ENCODE results near the gene INO80E. TPM values are rescaled to one million over a fixed set of nuclear protein-coding genes. Genes with fewer than 3 reads are reported as not detected.

INO80E gene
- total RNA-seq, 1 experiment from 2014 or later: 104 TPM

DNA sequence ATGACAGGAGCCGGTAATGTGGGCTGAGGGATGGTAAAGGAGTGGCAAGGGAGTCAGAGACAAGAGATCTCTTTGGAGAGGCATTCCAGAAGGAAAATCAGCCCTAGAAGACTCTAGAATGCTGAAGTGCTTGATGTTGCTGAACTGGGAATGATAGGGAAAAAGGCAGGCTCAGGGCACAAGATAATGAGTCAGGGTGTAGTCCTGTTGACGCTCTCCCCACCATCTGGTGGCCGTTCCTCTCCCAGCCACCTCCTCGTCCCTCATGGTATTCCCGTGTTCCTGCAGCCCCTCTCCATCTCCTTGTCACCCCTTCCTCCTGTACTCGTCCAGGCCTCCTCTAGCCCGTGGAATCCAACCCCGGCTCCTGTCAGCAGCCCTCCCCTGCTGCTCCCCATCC is 58.4 kb downstream of the INO80E start:
- Histone ChIP-seq H3K9me3 (ENCODE audit: control insufficient read depth, insufficient read depth, low read depth, low read length) (no peaks in the 10 kb centered on the region), H3K4me3 (ENCODE audit: low read depth in 2 of 2, low read length in 2 of 2) (peak overlapping the region in 1 of 2 experiments; percentile 94; a peak in 2 of 4 replicates), H3K36me3 (ENCODE audit: control insufficient read depth, insufficient read depth, low read length) (no peaks in the 10 kb centered on the region; the same call in 1 of the 2 replicates), H3K4me1 (ENCODE audit: control insufficient read depth, insufficient read depth, low read length) (peaks cover 19% of the 10 kb centered on the region), H3K27me3 (ENCODE audit: control insufficient read depth, insufficient read depth, low read length) (no peaks in the 10 kb centered on the region), H3K27ac (ENCODE audit: low read length) (peak overlapping the region; percentile 52; the same call in 1 of the 2 replicates)
- BruUV-seq (replicated peaks): no TSS peak
- POLR2A ChIA-PET: interaction anchor here (1.0 kb wide), 1 partner anchor 11 kb away, joined by 3 read pairs; the partner anchor contains the start of gene ALDOA
- intact Hi-C loops (cut with micrococcal nuclease; ENCODE audit: unreplicated experiment) (no loop called here), in situ Hi-C loops (cut with HindIII; ENCODE audit: low pct_unique_long_range_greater_than_20kb, low sequenced_read_pairs) (no loop called here)
- TF ChIP-seq TCF7L2 (IDR thresholded peaks at IDR 0.05; ENCODE audit: low read depth, low read length) (no peak), SIN3A (IDR thresholded peaks at IDR 0.05; ENCODE audit: borderline replicate concordance, insufficient read depth, low read depth, low read length) (no peak)
- TF ChIP-seq, protein P1, sequence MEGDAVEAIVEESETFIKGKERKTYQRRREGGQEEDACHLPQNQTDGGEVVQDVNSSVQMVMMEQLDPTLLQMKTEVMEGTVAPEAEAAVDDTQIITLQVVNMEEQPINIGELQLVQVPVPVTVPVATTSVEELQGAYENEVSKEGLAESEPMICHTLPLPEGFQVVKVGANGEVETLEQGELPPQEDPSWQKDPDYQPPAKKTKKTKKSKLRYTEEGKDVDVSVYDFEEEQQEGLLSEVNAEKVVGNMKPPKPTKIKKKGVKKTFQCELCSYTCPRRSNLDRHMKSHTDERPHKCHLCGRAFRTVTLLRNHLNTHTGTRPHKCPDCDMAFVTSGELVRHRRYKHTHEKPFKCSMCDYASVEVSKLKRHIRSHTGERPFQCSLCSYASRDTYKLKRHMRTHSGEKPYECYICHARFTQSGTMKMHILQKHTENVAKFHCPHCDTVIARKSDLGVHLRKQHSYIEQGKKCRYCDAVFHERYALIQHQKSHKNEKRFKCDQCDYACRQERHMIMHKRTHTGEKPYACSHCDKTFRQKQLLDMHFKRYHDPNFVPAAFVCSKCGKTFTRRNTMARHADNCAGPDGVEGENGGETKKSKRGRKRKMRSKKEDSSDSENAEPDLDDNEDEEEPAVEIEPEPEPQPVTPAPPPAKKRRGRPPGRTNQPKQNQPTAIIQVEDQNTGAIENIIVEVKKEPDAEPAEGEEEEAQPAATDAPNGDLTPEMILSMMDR (IDR thresholded peaks at IDR 0.05): no peak
- TF ChIP-seq, protein P2, sequence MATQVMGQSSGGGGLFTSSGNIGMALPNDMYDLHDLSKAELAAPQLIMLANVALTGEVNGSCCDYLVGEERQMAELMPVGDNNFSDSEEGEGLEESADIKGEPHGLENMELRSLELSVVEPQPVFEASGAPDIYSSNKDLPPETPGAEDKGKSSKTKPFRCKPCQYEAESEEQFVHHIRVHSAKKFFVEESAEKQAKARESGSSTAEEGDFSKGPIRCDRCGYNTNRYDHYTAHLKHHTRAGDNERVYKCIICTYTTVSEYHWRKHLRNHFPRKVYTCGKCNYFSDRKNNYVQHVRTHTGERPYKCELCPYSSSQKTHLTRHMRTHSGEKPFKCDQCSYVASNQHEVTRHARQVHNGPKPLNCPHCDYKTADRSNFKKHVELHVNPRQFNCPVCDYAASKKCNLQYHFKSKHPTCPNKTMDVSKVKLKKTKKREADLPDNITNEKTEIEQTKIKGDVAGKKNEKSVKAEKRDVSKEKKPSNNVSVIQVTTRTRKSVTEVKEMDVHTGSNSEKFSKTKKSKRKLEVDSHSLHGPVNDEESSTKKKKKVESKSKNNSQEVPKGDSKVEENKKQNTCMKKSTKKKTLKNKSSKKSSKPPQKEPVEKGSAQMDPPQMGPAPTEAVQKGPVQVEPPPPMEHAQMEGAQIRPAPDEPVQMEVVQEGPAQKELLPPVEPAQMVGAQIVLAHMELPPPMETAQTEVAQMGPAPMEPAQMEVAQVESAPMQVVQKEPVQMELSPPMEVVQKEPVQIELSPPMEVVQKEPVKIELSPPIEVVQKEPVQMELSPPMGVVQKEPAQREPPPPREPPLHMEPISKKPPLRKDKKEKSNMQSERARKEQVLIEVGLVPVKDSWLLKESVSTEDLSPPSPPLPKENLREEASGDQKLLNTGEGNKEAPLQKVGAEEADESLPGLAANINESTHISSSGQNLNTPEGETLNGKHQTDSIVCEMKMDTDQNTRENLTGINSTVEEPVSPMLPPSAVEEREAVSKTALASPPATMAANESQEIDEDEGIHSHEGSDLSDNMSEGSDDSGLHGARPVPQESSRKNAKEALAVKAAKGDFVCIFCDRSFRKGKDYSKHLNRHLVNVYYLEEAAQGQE (IDR thresholded peaks at IDR 0.05; ENCODE audit: insufficient read depth in 1 of 2, low read depth in 2 of 2, low read length in 1 of 2): no peak
- ATAC-seq: 0 out of 2 replicates have a peak, but pooled peaks have one; percentile 2
- CTCF ChIA-PET: interaction anchor here (0.6 to 1.3 kb wide), 3 partner anchors 9 to 127 kb away, joined by 3 to 4 read pairs (median 4); no protein-coding TSS in a partner anchor
- no peak for DNase-seq (ENCODE audit: low read depth, low spot score)

DNA sequence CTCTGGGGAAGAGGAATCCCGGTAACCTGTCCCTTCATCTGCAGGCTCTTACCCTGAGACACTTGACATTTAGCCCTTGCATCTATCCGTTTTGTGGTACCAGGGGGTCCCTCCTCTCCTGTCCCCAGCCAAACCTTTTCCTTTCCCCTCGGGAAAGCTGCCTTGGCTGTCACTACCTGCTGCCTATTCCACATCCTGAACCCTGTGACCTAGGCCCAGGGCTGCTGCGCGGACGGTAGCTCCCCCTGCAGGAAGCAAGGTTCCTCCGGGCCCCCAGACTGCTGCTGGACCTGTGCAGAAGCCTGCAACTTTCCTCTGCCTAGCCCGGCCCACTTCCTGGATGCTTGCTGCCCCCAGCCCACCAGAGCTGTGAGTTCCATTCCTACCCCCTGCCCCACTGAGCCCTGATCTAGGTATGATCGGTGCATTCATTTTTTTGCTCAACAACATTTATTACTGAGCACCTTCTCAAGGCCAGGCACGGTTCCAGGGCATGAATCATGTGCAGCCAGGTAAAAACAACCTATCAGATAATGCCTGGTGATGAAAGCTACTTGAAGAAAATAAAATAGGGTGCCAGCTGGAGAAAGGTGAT is 59.0 kb downstream of the INO80E start:
- intact Hi-C loops (cut with micrococcal nuclease; ENCODE audit: unreplicated experiment): no loop called here
- BruUV-seq (replicated peaks): no TSS peak
- ChIA-PET POLR2A (interaction anchor here (0.6 to 1.0 kb wide), 2 partner anchors 10 to 475 kb away, joined by 3 to 4 read pairs; partner anchors contain the start of gene ALDOA), CTCF (interaction anchor here (0.7 to 1.3 kb wide), 2 partner anchors 9 to 12 kb away, joined by 3 to 4 read pairs; no protein-coding TSS in a partner anchor)
- in situ Hi-C loops (cut with HindIII; ENCODE audit: low pct_unique_long_range_greater_than_20kb, low sequenced_read_pairs): no loop called here
- H3K4me1 ChIP-seq (ENCODE audit: control insufficient read depth, insufficient read depth, low read length): peaks cover 19% of the 10 kb centered on the region
- DNase-seq (ENCODE audit: low read depth, low spot score): no peak
- H3K36me3 ChIP-seq (ENCODE audit: control insufficient read depth, insufficient read depth, low read length): no peaks in the 10 kb centered on the region; the same call in 1 of the 2 replicates
- TF ChIP-seq SIN3A (IDR thresholded peaks at IDR 0.05; ENCODE audit: borderline replicate concordance, insufficient read depth, low read depth, low read length) (no peak), POLR2AphosphoS5 (IDR thresholded peaks at IDR 0.05; ENCODE audit: low read depth, low read length) (no peak), TCF7L2 (IDR thresholded peaks at IDR 0.05; ENCODE audit: low read depth, low read length) (no peak)
- TF ChIP-seq, protein P2 (IDR thresholded peaks at IDR 0.05; ENCODE audit: insufficient read depth in 1 of 2, low read depth in 2 of 2, low read length in 1 of 2): no peak
- TF ChIP-seq, protein P1 (IDR thresholded peaks at IDR 0.05): peak; percentile 95
- no peaks in the 10 kb centered on the region for H3K9me3 ChIP-seq (ENCODE audit: control insufficient read depth, insufficient read depth, low read depth, low read length)
- H3K4me3 ChIP-seq (ENCODE audit: low read depth in 2 of 2, low read length in 2 of 2): no peak overlapping the region; a peak in 1 of 4 replicates
- H3K27ac ChIP-seq (ENCODE audit: low read length): no peak overlapping the region; the same call in 1 of the 2 replicates
- H3K27me3 ChIP-seq (ENCODE audit: control insufficient read depth, insufficient read depth, low read length): no peaks in the 10 kb centered on the region
- ATAC-seq: peak; percentile 81
